ENCODE data around the gene C9orf50.

GRCh38 chr9:129639034-129639630, 18.2 kb upstream of the C9orf50 start:
- TF ChIP-seq CTCF (IDR thresholded peaks at IDR 0.05; ENCODE audit: low read depth, low read length), result no peak
- no peak for TF ChIP-seq POLR2A (IDR thresholded peaks at IDR 0.05; ENCODE audit: extremely low read depth, insufficient read length)

Measured in NB4 (cell line).